IgD-negative memory B cell (primary cell): ENCODE measurements around the gene SLC12A6. TPM values are rescaled to one million over a fixed set of nuclear protein-coding genes. Genes with fewer than 3 reads are reported as not detected.
"Not testable (repeated sequence)": the region's sequence is repeated elsewhere in the genome, so short reads cannot be mapped to it uniquely, and the experiment has no call there.

ENCODE experiments used
- H3K27ac Mint-ChIP-seq, 3 donors: one replicate each; pipeline ENCODE4 v1.8.0; 2020 to 2022; ENCODE audit warnings: mild to moderate bottlenecking in 3 of 3, mixed read lengths in 3 of 3, moderate library complexity in 1 of 3
- H3K27me3 Mint-ChIP-seq: one replicate; pipeline ENCODE4 v1.8.0; 2021; ENCODE audit warnings: mixed read lengths
- H3K36me3 Mint-ChIP-seq: one replicate; pipeline ENCODE4 v1.8.0; 2020; ENCODE audit warnings: mild to moderate bottlenecking, mixed read lengths
- H3K4me1 Mint-ChIP-seq, 3 donors: one replicate each; pipeline ENCODE4 v1.8.0; 2020 to 2022; ENCODE audit warnings: mixed read lengths in 3 of 3, mild to moderate bottlenecking in 1 of 3
- H3K4me3 Mint-ChIP-seq, 4 donors: one replicate each; pipeline ENCODE4 v1.8.0; 2020 to 2022; ENCODE audit warnings: mild to moderate bottlenecking in 4 of 4, mixed read lengths in 4 of 4, moderate library complexity in 3 of 4
- H3K9me3 Mint-ChIP-seq, 3 donors: one replicate each; pipeline ENCODE4 v1.8.0; 2020 to 2021; ENCODE audit warnings: mixed read lengths in 3 of 3, mild to moderate bottlenecking in 1 of 3
- polyA plus RNA-seq: library from polyadenylated mRNA; unstranded; fragments of 300-500 nt; fragmentation: Illumina TruSeq; gene quantifications from one replicate; pipeline ENCODE4 v1.2.3, GENCODE V29; 2021

SLC12A6 gene
- polyA plus RNA-seq, 1 donor from 2014 or later: 8.7 TPM

GRCh38 chr15:34342737-34343575, 5.4 kb upstream of the SLC12A6 start, which contains the start of the genes NOP10 and NUTM1:
Gene NOP10, minus strand, starts transcription at chr15:34343136. Its CDS starts 63 bp downstream, at chr15:34343073.
Gene NUTM1, plus strand, starts transcription at chr15:34343315. Its CDS starts 382 bp downstream, at chr15:34343697.
- H3K27me3 Mint-ChIP-seq: no peaks in the 10 kb centered on the region
- peaks cover 3 to 19% (median 12%) of the 10 kb centered on the region in 3 donors for H3K4me1 Mint-ChIP-seq
- H3K4me3 Mint-ChIP-seq: peak within 1 kb of the TSS in 2 of 4 donors; percentile 87 to 89
- H3K27ac Mint-ChIP-seq: peak within 1 kb of the TSS in 1 of 3 donors; percentile 74
- peaks cover 6% of the 10 kb centered on the region for H3K36me3 Mint-ChIP-seq
- H3K9me3 Mint-ChIP-seq: no peaks in the 10 kb centered on the region

DNA sequence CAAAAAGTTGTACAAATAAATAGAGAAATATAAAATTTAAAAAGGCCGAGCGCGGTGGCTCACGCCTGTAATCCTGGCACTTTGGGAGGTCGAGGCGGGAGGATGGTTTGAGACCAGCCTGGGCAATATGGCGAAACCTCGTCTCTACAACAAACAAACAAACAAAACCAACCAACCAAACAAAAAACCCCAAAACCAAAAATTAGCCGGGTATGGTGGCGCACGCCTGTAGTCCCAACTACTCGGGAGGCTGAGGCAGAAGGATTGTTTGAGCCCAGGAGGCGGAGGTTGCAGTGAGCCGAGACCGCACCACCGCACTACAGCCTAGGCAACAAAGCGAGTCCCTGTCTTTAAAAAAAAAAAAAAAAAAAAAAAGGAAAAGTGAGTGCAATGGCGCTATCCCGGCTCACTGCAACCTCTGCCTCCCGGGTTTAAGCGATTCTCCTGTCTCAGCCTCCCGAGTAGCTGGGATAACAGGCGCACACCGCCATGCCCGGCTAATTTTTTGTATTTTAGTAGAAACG, 4.7 kb upstream of the SLC12A6 start:
- Mint-ChIP-seq H3K4me1 (peaks cover 3 to 19% (median 12%) of the 10 kb centered on the region in 3 donors), H3K4me3 (peak overlapping the region in 2 of 4 donors; percentile 87 to 89), H3K27ac (peak overlapping the region in 1 of 3 donors; percentile 74)
- H3K36me3 Mint-ChIP-seq, H3K27me3 Mint-ChIP-seq, H3K9me3 Mint-ChIP-seq: not testable (repeated sequence)

- peaks cover 7% of the 10 kb centered on the region for H3K36me3 Mint-ChIP-seq
- peak overlapping the region; percentile 27 to 74 (median 63) for H3K27ac Mint-ChIP-seq
- no peaks in the 10 kb centered on the region for H3K9me3 Mint-ChIP-seq
- no peaks in the 10 kb centered on the region for H3K27me3 Mint-ChIP-seq
- peaks cover 9 to 21% (median 13%) of the 10 kb centered on the region in 3 donors for H3K4me1 Mint-ChIP-seq
- H3K4me3 Mint-ChIP-seq: peak overlapping the region; percentile 54 to 89 (median 76)
Observed at GRCh38 chr15:34341381-34342212, 4.0 kb upstream of the SLC12A6 start.

DNA sequence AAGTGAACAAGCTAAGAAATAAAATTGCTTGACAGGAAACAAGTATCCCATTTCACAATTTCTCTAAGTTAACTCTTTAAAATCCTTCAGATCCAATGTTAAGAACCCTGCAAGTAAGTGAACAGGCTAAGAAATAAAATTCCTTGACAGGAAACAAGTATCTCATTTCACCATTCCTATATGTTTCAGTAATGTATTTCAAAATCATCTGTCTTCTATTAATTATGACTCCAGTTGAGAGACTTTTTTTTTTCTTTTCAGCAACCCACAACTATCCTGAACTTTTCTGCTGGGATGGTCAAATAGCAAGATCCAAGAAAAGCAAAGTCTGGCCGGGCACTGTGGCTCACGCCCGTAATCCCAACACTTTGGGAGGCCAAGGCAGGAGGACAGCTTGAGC, 2.4 kb upstream of the SLC12A6 start:
- Mint-ChIP-seq H3K36me3 (peaks cover 9% of the 10 kb centered on the region), H3K9me3 (no peaks in the 10 kb centered on the region), H3K27ac (peak overlapping the region in 1 of 3 donors; percentile 46), H3K4me1 (peaks cover 15 to 26% (median 26%) of the 10 kb centered on the region in 3 donors), H3K27me3 (no peaks in the 10 kb centered on the region), H3K4me3 (peak overlapping the region in 1 of 4 donors; percentile 67)

DNA sequence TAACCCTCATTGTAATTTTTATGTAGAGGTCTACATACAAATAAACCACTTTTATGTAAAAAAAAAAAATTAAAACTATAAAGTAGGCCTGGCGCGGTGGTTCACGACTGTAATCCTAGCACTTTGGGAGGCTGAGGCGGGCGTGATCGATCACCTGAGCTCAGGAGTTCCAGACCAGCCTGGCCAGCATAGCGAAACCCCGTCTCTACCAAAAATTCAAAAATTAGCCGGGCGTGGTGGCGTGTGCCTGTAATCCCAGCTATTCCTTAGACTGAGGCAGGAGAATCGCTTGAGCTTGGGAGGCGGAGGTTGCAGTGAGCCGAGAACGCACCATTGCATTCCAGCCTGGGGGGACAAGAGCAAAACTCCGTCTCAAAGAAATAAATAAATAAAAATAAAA, 766 bp upstream of the SLC12A6 start:
- Mint-ChIP-seq H3K4me3 (peak overlapping the region in 3 of 4 donors; percentile 90 to 98 (median 93)), H3K27ac (peak overlapping the region in 1 of 3 donors; percentile 94), H3K27me3 (no peaks in the 10 kb centered on the region), H3K36me3 (peaks cover 9% of the 10 kb centered on the region), H3K4me1 (peaks cover 17 to 33% (median 32%) of the 10 kb centered on the region in 3 donors), H3K9me3 (no peaks in the 10 kb centered on the region)

DNA sequence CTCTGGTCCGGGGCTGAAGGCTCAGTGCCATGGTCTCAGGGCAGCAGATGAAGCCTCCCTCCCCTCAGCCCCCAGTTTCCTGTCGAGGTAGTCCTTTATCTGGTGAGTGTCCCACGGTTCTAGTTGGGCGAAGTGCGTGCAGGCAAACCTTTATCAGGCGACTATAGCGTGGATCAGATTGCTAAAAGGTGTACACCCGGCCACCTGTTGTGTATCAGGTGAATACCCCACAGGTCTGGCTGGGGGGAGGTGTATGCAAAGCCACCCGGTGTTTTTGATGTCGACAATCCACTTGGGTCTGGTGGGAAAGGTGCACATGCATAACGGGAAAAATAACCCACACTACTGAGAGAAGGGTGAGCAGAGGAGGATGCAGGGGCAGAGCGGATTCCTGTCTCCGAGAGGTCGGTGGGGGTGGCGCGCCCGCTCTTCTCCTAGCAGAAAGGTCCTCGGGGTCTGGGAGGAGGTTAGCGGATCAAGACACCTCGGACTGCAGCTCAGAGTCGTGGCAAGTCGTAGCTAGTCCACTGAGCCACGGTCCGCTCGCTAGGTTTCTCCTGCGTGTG, 507 bp downstream of the SLC12A6 start:
- Mint-ChIP-seq H3K27me3 (no peaks in the 10 kb centered on the region), H3K27ac (peak overlapping the region; percentile 86 to 96 (median 94)), H3K4me3 (peak overlapping the region; percentile 93 to 99 (median 98)), H3K4me1 (peaks cover 23 to 39% (median 36%) of the 10 kb centered on the region in 3 donors), H3K9me3 (no peaks in the 10 kb centered on the region), H3K36me3 (peaks cover 9% of the 10 kb centered on the region)

DNA sequence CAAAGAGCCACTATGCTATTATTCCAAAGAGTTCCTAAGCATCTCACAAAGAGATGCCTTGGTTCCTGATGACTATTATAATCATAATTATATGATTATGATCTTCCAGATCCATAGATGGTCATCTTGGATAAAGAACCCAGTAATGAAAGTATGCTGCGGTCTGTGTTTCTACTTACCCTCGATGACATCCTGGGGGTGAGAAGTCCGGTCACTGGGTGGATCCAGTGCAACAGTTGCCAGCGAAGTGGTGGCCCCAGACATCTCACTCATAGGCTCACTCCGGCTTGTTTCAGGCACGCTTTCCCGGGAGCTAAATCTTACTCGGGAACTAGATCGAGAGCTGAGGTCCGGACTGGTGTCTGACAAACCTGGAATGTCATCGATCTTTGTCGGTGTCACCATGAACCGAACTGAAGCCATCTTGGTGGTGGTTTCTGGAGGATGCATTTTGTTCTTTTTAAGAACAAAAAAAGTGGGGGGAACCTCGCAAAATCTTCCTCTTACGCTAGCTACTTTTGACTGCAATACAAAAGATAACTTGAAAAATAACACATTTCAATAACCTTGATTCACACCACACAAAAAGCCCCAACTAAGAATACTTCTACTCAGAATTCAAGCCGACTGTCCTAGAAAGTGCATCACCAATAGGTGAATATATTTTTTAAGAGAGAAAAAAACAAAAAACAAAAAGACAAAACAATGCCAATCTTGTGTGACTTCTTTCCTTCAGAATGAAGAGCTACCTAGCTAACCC, 1.2 kb downstream of the SLC12A6 start:
- peaks cover 24 to 42% (median 39%) of the 10 kb centered on the region in 3 donors for H3K4me1 Mint-ChIP-seq
- peak overlapping the region; percentile 86 to 96 (median 94) for H3K27ac Mint-ChIP-seq
- no peaks in the 10 kb centered on the region for H3K9me3 Mint-ChIP-seq
- peaks cover 8% of the 10 kb centered on the region for H3K36me3 Mint-ChIP-seq
- H3K4me3 Mint-ChIP-seq: peak overlapping the region; percentile 93 to 99 (median 98)
- H3K27me3 Mint-ChIP-seq: no peaks in the 10 kb centered on the region

GRCh38 chr15:34335176-34336032, 2.2 kb downstream of the SLC12A6 start:
- peak overlapping the region; percentile 86 to 96 (median 94) for H3K27ac Mint-ChIP-seq
- peaks cover 23 to 44% (median 41%) of the 10 kb centered on the region in 3 donors for H3K4me1 Mint-ChIP-seq
- H3K27me3 Mint-ChIP-seq: no peaks in the 10 kb centered on the region
- peaks cover 6% of the 10 kb centered on the region for H3K36me3 Mint-ChIP-seq
- no peaks in the 10 kb centered on the region for H3K9me3 Mint-ChIP-seq
- H3K4me3 Mint-ChIP-seq: peak overlapping the region; percentile 93 to 99 (median 98)

DNA sequence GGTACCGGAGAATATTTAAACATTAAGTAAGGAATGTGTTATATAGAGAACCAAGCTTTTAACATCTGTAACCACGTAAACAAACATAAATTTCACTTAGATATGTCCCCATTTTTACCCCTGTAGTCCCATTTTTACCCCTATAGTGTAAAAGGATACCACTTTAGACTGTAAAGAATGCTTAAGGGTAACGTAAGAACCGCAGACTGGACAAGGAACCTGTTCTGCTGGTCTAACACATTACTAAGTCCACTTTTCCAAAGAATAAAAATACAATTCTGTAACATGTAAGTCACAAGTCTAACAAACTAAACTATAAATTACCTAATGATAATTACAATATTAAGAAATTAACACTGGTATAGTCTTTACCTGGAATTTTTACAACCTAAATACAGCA, 2.9 kb downstream of the SLC12A6 start:
- Mint-ChIP-seq H3K27ac (peak overlapping the region; percentile 10 to 94 (median 86)), H3K4me1 (peaks cover 28 to 51% (median 40%) of the 10 kb centered on the region in 3 donors), H3K36me3 (peaks cover 6% of the 10 kb centered on the region), H3K4me3 (peak overlapping the region; percentile 93 to 99 (median 98)), H3K9me3 (no peaks in the 10 kb centered on the region), H3K27me3 (no peaks in the 10 kb centered on the region)

DNA sequence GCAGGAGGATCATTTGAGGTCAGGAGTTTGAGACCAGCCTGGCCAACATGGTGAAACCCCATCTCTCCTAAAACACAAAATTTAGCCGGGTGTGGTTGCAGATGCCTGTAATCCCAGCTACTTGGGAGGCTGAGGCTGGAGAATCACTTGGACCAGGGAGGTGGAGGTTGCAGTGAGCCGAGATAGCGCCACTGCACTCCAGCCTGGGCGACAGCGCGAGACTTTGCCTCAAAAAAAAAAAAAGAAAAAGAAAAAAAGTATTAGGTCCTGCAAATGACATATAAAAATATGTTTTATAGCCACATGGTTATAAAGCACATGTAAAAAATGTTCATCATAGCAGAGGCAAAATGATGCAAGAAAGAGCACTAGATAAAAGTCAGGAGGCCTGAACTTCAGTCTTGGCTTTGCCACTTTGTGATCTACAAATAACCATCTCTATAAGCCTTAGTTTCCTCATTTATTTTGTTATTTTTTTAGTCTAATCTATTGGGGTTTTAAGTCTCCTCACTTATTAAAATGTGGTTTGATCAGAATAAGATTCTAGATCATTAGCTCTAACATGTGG, 4.9 kb downstream of the SLC12A6 start:
- Mint-ChIP-seq H3K36me3 (peaks cover 6% of the 10 kb centered on the region), H3K27ac (peak overlapping the region; percentile 86 to 94 (median 93)), H3K9me3 (no peaks in the 10 kb centered on the region), H3K27me3 (no peaks in the 10 kb centered on the region), H3K4me3 (peak overlapping the region in 3 of 4 donors; percentile 9 to 99 (median 93)), H3K4me1 (peaks cover 45 to 69% (median 55%) of the 10 kb centered on the region in 3 donors)

- H3K27me3 Mint-ChIP-seq: no peaks in the 10 kb centered on the region
- H3K9me3 Mint-ChIP-seq: no peaks in the 10 kb centered on the region
- peaks cover 54 to 71% (median 59%) of the 10 kb centered on the region in 3 donors for H3K4me1 Mint-ChIP-seq
- peak overlapping the region in 3 of 4 donors; percentile 5 to 66 (median 61) for H3K4me3 Mint-ChIP-seq
- peaks cover 6% of the 10 kb centered on the region for H3K36me3 Mint-ChIP-seq
- H3K27ac Mint-ChIP-seq: peak overlapping the region; percentile 82 to 93 (median 86)
Observed at GRCh38 chr15:34331809-34332208, 5.8 kb downstream of the SLC12A6 start.

- Mint-ChIP-seq H3K27me3 (no peaks in the 10 kb centered on the region), H3K9me3 (no peaks in the 10 kb centered on the region), H3K4me3 (peak overlapping the region in 3 of 4 donors; percentile 66 to 82 (median 79)), H3K27ac (peak overlapping the region in 2 of 3 donors; percentile 76 to 82), H3K4me1 (peaks cover 61 to 68% (median 66%) of the 10 kb centered on the region in 3 donors), H3K36me3 (peaks cover 3% of the 10 kb centered on the region)
Observed at GRCh38 chr15:34330279-34330678, 7.3 kb downstream of the SLC12A6 start.
